NCI-H524 (cell line): ENCODE measurements around the gene PRKRIP1.
A peak's percentile ranks its signal among the peaks of the same experiment; 100 is the strongest.
"Not testable (repeated sequence)": the region's sequence is repeated elsewhere in the genome, so short reads cannot be mapped to it uniquely, and the experiment has no call there.

Experiments used
- DNase-seq, 2 experiments: peaks; one replicate each; lab custom pipeline; 2025; lab: John Stamatoyannopoulos, UW

PRKRIP1 gene

DNA sequence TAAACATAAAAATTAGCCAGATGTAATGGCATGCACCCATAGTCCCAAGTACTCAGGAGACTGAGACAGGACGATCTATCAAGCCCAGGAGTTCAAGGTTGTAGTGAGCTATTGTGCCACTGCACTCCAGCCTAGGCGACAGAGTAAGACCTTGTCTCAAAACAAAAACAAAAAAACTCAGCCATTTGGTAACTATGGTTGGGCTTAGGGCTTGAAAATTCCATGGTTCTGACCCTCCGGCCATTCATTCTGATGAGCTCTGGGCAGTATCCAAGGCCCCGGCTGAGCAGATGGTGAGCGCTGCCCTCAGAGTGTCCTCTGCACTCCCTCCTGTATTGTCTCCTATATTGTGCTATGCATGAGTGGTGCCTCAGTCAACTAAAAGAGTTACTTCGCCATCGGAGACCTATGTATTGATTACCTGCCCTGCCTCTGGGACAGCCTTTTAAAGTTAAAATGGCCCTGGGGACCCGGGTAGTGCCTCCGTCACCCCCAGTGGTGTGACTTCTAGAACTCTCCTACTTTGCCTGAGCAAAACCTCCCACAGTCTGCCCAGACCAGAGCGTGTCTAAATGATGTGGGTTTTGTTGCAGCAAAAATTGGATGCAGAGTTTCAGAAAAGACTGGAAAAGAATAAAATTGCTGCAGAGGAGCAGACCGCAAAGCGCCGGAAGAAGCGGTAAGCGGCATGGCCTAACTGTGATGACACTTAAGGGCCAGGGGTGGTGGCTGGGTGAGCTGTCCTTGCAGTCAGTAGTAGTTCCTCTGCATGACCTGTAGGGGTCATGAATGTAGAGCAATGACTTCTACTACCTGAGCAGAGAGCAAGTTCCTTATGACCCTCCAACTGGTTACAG lies 8.1 kb downstream of the PRKRIP1 start:
- DNase-seq, result peak; percentile 26 to 53

DNA sequence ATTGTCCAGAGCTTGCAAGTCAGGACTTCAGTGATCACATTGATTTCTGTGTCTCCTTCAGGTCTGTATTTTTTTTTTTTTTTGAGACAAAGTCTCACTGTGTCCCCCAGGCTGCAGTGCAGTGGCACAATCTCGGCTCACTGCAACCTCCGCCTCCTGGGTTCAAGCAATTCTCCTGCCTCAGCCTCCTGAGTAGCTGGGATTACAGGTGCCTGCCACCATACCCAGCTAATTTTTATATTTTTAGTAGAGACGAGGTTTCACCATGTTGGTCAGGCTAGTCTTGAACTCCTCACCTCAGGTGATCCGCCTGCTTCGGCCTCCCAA lies 8.7 kb downstream of the PRKRIP1 start:
- not testable (repeated sequence) for DNase-seq

DNA sequence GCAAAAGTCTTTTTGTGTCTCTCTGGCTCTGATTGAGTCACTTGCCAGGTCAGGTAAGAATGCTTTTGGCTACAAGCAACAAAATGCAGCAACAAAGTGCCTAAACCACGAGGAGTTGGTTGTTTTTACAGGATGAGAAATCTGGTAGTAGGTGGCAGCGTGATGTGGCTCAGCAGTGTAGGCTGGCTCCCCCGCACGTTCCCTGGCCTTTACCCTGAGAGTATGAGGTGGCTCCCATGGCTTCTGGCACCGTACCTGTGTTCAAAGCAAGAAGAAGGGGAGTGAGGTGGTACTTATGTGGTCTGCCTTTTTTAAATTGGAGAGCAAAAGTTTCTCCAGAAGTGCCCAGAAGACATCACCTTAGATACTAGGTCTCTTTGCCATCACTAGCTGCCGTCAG lies 11.7 kb downstream of the PRKRIP1 start:
- DNase-seq, result no peak

DNA sequence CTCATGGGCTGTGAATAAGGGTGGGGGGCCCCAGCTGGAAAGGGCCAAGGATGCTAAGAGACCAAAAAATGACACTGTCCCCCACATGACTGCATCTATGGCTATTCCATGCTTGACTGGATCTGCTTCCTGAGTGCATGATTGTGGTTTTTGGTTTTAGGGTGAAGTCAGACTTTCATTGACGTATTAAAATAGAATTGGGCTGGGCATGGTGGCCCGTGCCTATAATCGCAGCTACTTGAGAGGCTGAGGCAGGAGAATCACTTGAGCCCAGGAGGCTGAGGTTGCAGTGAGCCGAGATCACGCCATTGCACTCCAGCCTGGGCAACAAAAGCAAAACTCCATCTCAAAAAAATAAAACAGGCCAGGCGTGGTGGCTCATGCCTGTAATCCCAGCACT lies 12.4 kb downstream of the PRKRIP1 start:
- DNase-seq, result not testable (repeated sequence)

DNA sequence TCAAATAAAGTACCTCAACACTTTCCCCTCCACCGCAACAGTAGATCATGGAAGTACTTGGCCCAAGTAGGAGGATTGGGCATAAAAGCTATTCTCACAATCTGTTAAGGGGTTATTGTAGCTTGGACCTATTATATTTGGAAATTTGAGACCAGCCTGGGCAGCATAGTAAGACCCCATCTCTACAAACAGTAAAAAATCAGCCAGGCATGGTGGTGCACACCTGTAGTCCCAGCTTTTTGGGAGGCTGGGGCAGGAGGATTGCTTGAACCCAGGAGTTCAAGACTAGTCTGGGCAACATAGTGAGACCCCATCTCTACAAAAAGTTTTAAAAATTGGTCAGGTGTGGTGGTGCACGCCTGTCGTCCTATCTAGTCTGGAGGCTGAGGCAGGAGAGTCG lies 13.2 kb downstream of the PRKRIP1 start:
- DNase-seq, result no peak

DNA sequence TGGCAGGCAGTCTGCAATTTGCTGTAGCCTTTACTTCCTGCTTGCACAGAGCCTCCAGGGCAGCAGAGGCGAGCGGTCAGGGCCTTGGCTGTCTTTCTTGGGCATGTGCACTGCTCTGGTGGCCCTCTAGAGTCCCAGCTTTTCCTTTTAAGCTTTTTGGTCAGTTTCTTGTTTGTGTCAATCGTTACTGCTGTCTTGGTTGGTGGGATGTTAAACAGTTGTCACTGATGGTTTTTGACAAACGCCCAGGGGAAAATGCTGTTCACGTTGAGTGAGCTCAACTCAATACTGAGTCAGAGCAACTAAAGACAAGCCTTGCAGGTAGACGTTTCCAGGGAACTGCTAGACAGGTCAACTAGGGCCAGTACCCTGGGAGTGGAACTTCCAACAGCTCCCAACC lies 14.0 kb downstream of the PRKRIP1 start:
- DNase-seq, result no peak

DNA sequence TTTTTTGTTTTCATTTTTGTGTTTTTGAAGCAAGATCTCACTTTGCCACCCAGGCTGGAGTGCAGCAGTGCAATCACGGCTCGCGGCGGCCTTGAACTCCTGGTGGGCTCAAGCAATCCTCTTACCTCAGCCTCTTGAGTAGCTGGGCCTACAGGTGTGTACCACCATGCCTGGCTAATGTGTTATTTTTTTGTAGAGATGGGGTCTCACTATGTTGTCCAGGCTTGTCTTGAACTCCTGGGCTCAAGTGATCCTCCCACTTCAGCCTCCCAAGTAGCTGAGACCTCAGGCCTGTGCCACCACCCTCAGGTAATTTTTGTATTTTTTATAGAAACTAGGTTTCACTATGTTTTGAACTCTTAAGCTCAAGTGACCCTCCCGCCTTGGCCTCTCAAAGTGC lies 14.8 kb downstream of the PRKRIP1 start:
- DNase-seq, result no peak

DNA sequence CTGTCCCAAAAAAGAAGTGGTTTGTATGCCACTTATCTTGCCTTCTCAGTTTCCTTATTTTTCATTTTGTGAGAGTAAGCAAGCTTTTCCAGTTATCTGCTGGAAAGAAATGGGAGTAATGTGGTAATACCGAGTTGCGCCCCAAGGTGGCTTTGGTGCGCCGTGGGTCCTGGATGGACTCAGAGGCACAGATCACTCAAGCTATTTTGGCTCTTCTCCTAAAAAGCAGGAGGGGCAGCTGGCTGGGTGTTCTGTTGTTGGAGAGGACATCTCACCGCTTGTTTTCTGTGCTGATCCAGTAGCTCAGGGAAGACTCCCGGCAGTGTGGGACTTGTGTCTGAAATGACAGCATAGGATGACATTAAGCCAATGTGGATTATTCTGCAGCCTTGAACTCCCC lies 16.4 kb downstream of the PRKRIP1 start:
- DNase-seq, result peak; percentile 38 to 60

DNA sequence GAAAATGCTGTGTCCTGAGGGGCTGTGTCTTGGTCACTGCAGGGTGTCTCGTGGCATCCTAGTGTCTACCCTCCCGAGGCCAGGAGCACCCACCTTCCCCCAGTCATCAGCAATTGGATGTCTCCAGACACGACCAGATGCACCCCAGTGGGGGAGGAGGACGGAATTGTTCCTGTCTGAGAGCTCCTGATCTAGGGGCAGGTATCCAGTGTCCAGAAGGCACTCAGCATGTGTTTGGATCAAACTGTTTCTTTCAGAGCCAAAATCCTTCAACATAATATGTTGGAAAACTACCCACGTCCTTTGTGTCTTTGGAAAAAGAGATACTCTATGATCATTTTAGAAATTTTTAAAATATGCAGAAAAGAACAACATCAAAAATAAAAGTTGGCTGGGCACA lies 16.9 kb downstream of the PRKRIP1 start:
- no peak for DNase-seq

DNA sequence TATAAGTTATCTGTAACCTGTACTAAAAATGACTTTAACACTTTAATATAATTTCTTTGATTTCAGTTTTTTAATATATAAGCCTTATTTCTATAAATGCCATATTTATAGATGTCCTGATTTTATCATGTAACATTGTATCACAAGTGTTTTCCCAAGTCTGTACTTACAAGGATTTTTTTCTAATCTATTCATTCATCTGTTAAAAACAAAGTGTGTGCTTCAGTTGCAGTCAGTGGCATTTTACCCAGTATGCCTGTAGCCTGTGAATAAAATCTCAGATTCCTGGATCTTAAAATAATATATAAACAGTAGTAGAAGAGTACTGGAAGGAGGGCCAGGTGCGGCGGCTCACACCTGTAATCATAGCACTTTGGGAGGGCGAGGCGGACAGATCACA lies 17.4 kb downstream of the PRKRIP1 start:
- no peak for DNase-seq

DNA sequence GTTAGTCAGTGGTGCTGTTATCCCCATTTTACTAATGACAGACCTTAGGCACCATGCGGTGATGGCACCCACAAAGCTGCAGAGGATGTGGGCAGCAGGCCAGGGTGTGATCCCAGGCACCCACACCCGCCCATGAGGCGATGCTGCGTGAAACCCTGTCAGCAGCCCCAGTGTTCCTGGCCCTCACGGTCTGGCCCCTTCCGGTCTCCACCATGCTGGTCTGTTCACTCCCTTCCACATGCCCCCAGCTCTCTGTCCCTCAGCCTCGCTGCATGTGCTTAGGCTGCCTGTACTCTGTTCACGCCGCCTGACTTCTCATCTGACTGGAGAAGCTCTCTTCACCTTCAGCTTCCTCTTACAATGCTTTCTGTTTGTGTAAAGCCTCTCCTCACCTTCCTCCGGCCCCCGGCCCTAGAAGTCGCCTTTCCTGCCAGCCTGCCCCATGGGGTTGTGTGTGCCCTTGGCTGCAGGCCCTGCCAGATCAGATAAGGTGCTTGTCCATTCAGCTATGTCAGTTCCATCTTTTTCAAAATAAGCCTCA lies 19.6 kb downstream of the PRKRIP1 start:
- DNase-seq, result no peak

DNA sequence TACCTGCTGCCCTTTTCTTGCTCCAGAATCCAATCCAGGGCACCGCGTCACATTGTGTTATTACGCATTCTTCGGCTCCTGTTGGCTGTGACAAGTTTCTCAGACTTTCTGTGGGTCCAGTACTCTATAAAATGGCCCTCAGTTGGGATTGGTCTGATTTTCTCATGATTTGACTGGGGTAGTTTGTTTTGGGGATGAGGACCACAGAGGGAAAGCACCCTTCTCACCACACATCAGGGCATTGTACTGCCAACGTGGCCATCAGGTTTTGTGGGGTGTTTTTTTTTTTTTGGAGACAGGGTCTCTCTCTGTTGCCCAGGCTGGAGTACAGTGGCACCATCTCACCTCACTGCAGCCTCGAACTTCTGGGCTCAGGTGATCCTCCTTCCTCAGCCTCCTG lies 20.2 kb downstream of the PRKRIP1 start:
- no peak for DNase-seq

DNA sequence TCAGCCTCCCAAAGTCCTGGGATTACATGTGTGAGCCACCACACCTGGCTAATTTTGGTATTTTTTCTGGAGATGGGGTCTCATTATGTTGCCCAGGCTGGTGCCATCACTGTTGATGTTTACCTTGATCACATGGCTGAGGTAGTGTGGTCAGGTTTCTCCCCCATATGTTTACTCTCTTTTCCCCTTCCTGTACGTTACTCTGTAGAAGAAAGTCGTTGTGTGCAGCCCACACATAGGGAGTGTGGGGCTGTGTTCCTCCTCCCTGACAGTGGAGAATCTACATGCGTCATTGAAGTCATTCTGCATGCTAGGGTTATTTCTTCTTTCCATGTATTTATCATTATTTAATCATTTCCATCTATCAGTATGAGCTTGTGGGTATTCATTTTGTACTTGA lies 20.9 kb downstream of the PRKRIP1 start:
- DNase-seq, result no peak

DNA sequence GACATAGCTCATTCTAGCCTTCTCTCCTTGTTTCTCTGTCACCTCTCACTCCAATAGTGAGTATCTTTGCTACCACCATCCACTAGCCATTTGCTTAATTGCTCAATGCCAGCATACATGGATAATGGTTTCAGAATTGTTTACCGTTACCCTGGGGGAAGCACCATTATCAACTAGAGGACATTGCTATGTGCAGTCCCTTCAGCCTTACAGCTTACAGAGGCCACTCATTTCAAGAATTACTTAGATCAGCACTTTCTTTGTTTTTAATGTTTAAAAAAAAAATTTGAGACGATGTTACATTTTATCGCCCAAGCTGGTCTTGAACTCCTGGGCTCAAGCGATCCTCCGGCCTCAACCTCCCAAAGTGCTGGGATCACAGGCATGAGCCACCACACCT lies 22.4 kb downstream of the PRKRIP1 start:
- no peak for DNase-seq

DNA sequence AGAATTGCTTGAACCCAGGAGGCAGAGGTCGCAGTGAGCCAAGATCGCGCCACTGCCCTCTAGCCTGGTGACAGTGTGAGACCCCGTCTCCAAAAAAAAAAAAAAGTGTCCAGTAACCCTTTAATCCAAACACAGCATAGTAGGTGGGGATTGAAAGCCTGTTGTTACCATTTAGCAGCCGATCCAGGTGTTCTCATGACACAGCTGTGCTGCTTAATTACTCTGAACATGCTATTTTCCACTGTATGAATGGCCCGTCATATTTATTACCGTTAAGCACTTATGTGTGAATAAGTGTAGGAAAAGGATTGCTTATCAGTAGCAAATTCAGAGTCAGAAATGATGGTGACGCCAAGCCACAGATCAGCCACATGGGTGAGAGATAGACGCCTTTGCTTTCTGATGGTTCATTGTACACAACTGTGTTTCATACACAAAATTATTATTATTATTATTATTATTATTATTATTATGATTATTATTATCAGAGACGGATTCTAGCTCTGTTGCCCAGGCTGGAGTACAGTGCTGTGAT lies 25.6 kb downstream of the PRKRIP1 start:
- DNase-seq, result no peak

DNA sequence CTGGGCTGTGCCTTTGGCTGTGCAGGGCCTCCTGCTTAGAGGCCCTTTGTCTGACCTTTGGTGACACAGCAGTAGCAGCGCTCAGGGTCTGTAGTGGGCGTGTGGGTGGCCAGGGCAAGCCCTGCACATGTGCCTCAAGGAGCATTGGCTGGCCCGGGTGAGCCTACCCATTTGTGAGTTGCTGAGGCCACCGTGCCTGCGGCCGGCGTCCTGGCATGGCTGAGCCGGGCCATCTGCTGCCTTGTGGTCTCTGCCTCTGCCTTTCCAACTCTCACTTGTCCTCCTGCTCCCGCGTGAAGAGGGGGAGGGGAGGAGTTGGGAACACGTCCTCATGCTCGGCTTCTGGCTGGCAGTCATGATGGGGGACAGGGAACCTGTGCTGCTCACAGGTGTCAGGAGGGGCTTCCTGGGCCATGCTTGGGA lies 28.0 kb downstream of the PRKRIP1 start:
- DNase-seq, result peak; percentile 67 to 80

DNA sequence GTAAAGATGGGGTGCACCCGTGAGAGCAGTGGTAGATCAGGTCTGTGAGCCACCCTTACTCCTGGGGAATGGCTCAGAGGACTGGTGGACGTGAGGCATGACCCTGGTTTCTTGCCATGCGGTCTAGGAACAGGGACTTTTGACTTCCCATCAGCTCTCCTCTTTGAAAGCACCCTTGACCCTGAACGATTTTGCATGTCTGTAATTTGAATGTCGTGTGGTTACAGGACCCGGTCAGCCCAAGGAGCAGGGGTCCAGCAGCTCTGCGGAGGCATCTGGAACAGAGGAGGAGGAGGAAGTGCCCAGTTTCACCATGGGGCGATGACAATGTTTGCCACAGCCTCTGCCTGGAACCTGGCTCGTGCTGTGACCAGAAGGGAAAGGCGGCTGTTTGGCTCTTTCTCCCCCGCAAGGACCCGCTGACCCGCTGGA lies 28.6 kb downstream of the PRKRIP1 start:
- DNase-seq, result no peak

DNA sequence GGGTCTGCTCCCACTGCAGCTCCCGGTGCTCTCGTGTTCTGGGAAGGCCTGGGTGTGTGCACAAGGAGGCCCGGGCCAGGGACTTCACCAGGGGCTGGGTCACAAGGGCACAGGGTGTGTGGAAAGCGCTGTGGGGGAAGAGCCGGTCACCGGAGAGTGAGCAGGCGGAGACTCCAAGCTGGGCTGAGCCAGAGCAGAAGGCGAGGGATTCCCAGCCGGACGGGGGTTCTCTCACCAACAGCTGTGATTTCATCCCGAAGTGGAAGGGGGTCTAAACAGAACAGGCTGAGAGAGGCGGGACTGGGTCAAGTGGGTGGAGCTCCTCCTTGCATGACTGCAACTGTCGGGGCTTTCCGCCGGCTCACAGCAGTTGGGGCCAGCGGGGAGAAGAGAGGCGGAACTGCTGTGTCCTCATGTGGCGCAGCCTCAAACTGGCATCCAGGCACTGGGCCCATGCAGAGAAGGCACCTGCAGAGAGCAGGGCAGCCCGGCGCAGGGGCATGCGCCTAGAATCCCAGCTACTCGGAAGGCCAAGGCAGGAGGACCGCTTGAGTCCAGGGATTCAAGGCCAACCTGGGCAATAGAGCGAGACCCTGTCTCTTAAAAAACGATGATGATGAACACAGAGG lies 29.6 kb downstream of the PRKRIP1 start:
- peak; percentile 58 to 93 for DNase-seq

DNA sequence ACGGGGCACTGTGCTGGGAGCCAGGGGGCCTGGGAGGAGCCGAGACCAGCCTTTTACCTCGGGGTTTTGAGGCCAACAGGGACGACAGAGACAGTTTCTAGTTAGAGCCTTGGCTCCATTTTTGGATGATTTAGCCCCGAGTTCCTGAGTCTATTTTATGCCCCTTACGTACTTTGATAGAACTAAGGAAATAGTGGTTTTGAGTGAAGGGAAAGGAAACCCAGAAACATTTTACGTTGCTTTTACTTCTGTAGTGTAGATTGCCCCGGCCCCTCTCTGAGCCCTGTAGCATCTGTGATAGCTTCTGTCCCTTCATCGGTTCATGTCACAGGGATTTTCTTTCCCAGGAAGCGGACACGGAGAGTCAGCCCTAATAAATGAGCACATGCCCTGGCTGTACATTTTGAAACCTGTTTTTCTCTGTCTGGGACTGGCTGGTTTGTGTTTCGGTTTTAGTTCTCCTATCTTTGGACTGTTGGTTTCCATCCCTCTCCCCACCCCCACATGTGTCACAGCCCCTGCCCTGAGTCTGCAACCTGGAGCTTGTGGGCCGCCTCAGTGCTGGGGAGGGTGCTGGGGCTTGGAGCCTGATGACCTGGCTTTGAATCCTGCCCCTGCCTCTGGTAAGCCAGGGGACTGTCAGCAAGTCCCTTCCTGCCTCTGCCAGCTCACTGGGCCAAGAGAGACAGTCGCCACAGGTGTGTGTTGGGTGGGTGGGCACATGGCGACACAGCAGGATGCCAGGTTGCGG lies 30.3 kb downstream of the PRKRIP1 start:
- no peak for DNase-seq

DNA sequence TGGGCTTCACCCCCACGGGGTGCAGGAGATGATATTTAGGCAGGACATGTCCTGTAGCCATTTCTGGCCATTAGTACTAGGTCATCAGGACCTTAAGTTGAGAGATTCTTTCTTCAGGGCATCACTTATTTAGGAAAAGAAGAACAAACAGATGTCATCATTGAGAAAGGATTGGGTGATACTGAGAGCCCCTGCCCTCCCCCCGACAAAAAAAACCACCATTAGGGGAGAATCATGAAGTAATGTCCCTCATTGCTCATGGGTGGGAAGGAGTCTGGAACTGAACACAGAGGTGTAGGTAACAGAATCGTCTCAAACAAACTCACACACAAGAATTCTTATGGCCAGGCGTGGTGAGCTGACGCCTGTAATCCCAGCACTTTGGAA lies 30.8 kb downstream of the PRKRIP1 start:
- no peak for DNase-seq

DNA sequence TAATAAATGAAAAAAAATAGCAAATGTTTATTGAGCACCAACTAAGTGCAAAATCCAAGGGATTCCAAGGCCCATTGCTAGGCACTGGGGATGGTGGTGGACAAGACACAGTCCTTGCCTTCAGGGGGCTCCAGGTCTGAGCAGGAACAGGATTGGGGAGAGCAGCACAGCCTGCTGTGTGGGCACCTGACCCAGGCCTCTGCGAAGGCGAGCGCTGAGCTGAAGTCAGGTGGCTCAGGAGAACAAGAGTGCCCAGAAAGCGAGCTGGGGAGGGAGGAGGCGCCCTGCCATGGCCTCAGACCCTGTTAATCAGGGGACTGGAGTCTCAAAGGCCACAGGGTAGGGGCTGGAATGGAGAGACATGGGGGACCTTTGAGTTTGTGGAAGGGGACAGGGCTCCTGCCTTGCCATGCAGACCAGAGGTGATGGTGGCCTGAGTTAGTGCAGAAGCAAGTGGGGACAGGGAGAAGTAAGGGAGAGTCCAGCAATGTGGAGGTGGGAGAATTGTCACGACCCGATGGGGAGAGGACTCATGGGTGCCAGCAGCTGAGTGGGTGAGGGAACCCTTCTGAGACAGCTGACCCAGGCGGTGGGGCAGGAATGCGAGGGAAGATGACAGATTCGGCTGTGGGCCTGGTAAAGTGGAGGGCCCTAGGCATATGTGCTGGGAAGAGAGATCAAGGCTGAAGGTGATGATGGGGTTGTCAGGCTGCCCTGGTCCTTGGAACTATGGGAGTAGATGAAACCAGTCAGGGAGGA lies 33.2 kb downstream of the PRKRIP1 start:
- DNase-seq, result no peak
